ENCODE results near the gene RCAN1. TPM values are rescaled to one million over a fixed set of nuclear protein-coding genes. Genes with fewer than 3 reads are reported as not detected.

Gene RCAN1
- total and polyA plus RNA-seq, 2 of the 8 experiments (the other 6 are each of a cell fraction or from before 2014, with no cell fraction given), result 1.7 to 6.4 TPM

DNA sequence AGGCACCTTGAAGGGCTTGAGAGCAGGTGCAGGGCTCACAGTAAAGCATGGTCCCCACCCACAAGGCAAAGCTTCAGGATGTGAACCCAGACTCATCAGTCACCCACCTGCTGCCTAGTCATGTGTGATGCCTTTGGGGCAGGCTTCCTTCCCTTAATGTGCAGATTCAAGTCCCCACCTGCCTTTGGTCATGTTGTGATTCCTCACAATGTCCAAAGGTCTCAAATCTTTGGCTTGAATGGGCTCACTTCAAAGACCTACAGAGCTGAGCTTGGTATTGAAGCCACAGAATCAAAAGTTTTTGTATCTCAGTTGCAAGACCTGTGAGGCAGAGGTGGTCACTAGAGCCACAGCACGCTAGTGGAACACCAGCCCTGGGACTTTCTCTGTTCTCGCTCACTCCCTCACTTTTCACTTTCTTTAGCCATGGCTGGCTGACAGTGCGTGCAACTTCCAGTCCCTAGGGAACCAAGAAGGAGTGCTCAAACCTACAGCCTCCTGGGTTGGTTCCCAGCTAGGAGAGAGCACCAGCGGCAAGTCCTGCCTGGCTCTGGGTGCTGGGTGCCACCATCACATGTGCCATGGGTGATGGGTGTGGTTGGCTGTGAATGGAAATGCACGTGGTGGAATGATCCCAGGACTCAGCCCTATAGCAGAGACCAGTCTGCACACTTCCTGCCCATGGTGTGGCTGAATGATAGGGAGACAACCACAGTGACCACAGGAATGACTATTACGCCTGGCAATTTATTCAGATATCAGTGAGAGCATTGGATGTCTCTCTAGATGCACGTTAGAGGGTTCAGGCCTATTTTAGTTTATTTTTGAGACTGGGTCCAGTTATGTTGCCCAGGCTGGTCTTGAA lies 27.5 kb upstream of the RCAN1 start:
- FAIRE-seq, result no peak
- CTCF ChIA-PET (ENCODE audit: partially characterized antibody), result interaction anchor here (0.9 to 1.5 kb wide), 4 partner anchors 11 to 60 kb away, joined by 3 read pairs; no protein-coding TSS in a partner anchor
- H3K4ac ChIP-seq (replicated peaks; ENCODE audit: insufficient read length, low read depth, low read length), result no peak overlapping the region
- TF ChIP-seq POU5F1 (IDR thresholded peaks at IDR 0.05; ENCODE audit: low read depth, low read length), result no peak
- TF ChIP-seq CEBPB (IDR thresholded peaks at IDR 0.05; ENCODE audit: low read depth, low read length), result no peak
- no peak for TF ChIP-seq SIN3A (conservative IDR thresholded peaks at IDR 0.05 in 1 of 2, IDR thresholded peaks at IDR 0.05 in 1 of 2; ENCODE audit: low read depth in 1 of 2, low read length in 2 of 2)
- no peak for TF ChIP-seq SRF (IDR thresholded peaks at IDR 0.05; ENCODE audit: low read depth, low read length)
- TF ChIP-seq, protein P1, sequence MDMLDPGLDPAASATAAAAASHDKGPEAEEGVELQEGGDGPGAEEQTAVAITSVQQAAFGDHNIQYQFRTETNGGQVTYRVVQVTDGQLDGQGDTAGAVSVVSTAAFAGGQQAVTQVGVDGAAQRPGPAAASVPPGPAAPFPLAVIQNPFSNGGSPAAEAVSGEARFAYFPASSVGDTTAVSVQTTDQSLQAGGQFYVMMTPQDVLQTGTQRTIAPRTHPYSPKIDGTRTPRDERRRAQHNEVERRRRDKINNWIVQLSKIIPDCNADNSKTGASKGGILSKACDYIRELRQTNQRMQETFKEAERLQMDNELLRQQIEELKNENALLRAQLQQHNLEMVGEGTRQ (IDR thresholded peaks at IDR 0.05; ENCODE audit: low read length), result no peak
- no peak for TF ChIP-seq YY1 (IDR thresholded peaks at IDR 0.05; ENCODE audit: low read depth, low read length)
- TF ChIP-seq TCF12 (IDR thresholded peaks at IDR 0.05; ENCODE audit: low read depth, low read length), result no peak
- TF ChIP-seq HDAC6 (IDR thresholded peaks at IDR 0.05; ENCODE audit: low read depth, low read length), result no peak
- TF ChIP-seq BACH1 (IDR thresholded peaks at IDR 0.05; ENCODE audit: low read length), result no peak
- TF ChIP-seq CHD2 (IDR thresholded peaks at IDR 0.05; ENCODE audit: low read length), result no peak

More for the DNA sequence above, 27.5 kb upstream of the RCAN1 start:
- H2BK12ac ChIP-seq (ENCODE audit: low read depth, low read length), result no peak overlapping the region
- H3K9me3 ChIP-seq (ENCODE audit: insufficient read depth in 2 of 2, low read depth in 1 of 2, low read length in 1 of 2), result no peaks in the 10 kb centered on the region; a peak in 1 of 4 replicates
- no peaks in the 10 kb centered on the region for H4K20me1 ChIP-seq (replicated peaks in 1 of 2; ENCODE audit: control insufficient read depth in 1 of 2, insufficient read depth in 2 of 2, low read length in 2 of 2)
- H3K56ac ChIP-seq (replicated peaks; ENCODE audit: insufficient read length, low read depth, low read length), result no peak overlapping the region
- no peak overlapping the region for H3K18ac ChIP-seq (ENCODE audit: extremely low read depth, low read length)
- H3K4me2 ChIP-seq (ENCODE audit: insufficient read depth in 1 of 2, low read depth in 2 of 2, low read length in 2 of 2), result no peak overlapping the region
- H3K9ac ChIP-seq (replicated peaks in 1 of 4; ENCODE audit: extremely low read depth in 1 of 4, low read depth in 3 of 4, low read length in 3 of 4), result no peak overlapping the region
- no peaks in the 10 kb centered on the region; a peak in 1 of 7 replicates for H3K4me1 ChIP-seq (replicated peaks in 1 of 4; ENCODE audit: control insufficient read depth in 3 of 4, insufficient read depth in 4 of 4, low read length in 3 of 4)
- H3K27ac ChIP-seq (ENCODE audit: low read depth, low read length), result no peak overlapping the region
- H2BK15ac ChIP-seq (ENCODE audit: low read length), result no peak overlapping the region
- no peak overlapping the region for H4K5ac ChIP-seq (ENCODE audit: insufficient read length, low read depth, low read length)
- 82% methylated on average over 7 of the region's 7 CpGs; no CpG with 5 or more reads in 1 of the 2 experiments for WGBS, 2 experiments (ENCODE audit: extremely low coverage in 1 of 2, insufficient coverage in 1 of 2, insufficient read length in 1 of 2, insufficient replicate concordance in 2 of 2, low coverage in 1 of 2, low lambda C conversion rate in 2 of 2, missing lambda C conversion rate in 1 of 2)
- H3K4me3 ChIP-seq (ENCODE audit: extremely low read depth in 1 of 4, insufficient read depth in 2 of 4, low read depth in 3 of 4, low read length in 4 of 4), result no peak overlapping the region
- H4K91ac ChIP-seq (replicated peaks; ENCODE audit: insufficient read length, low read length), result no peak overlapping the region
- DNase-seq (ENCODE audit: low read depth in 1 of 2, low spot score in 2 of 2), result no peak
- H3K36me3 ChIP-seq (ENCODE audit: control insufficient read depth in 2 of 4, insufficient read depth in 4 of 4, low read length in 3 of 4), result no peaks in the 10 kb centered on the region
- H2BK20ac ChIP-seq (ENCODE audit: low read length), result no peak overlapping the region
- no peak overlapping the region for H3K23ac ChIP-seq (ENCODE audit: insufficient read length)
- no peak overlapping the region for H2AFZ ChIP-seq (ENCODE audit: low read length)
- no peaks in the 10 kb centered on the region for H3K27me3 ChIP-seq (replicated peaks in 1 of 4; ENCODE audit: control insufficient read depth in 3 of 4, extremely low read depth in 1 of 4, insufficient read depth in 3 of 4, low read length in 3 of 4)
- H2AK5ac ChIP-seq (ENCODE audit: low read depth, low read length), result no peak overlapping the region
- no peaks in the 10 kb centered on the region for H3K79me2 ChIP-seq (ENCODE audit: control insufficient read depth in 1 of 2, insufficient read depth in 2 of 2, low read length in 2 of 2)
- H2BK120ac ChIP-seq (replicated peaks; ENCODE audit: low read depth, low read length), result no peak overlapping the region
- H2BK5ac ChIP-seq (ENCODE audit: low read depth, low read length), result no peak overlapping the region
- H3K23me2 ChIP-seq (ENCODE audit: low read depth, low read length), result no peaks in the 10 kb centered on the region
- POLR2A ChIA-PET (ENCODE audit: partially characterized antibody), result no interaction called here
- H3K14ac ChIP-seq (ENCODE audit: insufficient read length), result no peak overlapping the region
- no peak overlapping the region for H4K8ac ChIP-seq (ENCODE audit: extremely low read depth, insufficient read depth, low read length)
- H3K79me1 ChIP-seq (ENCODE audit: low read depth, low read length), result no peaks in the 10 kb centered on the region
